GM19438 (cell line): ENCODE measurements around the gene FOXF2.

Experiments
- ATAC-seq: cut with Tn5 transposase; IDR thresholded peaks from one replicate; pipeline ENCODE4 v1.9.1; 2021; ENCODE audit warnings: low read depth; ENCODE audit not compliant: unreplicated experiment

FOXF2 gene

GRCh38 chr6:1378065-1379016 is 11.0 kb upstream of the FOXF2 start:
- ATAC-seq = no peak

- no peak for ATAC-seq
Observed at GRCh38 chr6:1379017-1379787, 10.2 kb upstream of the FOXF2 start.

GRCh38 chr6:1379788-1380147 is 9.6 kb upstream of the FOXF2 start:
- ATAC-seq = no peak

- no peak for ATAC-seq
Observed at GRCh38 chr6:1380625-1381427, 8.6 kb upstream of the FOXF2 start.

GRCh38 chr6:1381481-1382330 is 7.7 kb upstream of the FOXF2 start:
- ATAC-seq = no peak

GRCh38 chr6:1382331-1382882 is 7.0 kb upstream of the FOXF2 start:
- ATAC-seq = no peak

GRCh38 chr6:1382883-1383728 is 6.3 kb upstream of the FOXF2 start:
- no peak for ATAC-seq

- no peak for ATAC-seq
Observed at GRCh38 chr6:1383729-1384548, 5.4 kb upstream of the FOXF2 start.

GRCh38 chr6:1384549-1385128 is 4.7 kb upstream of the FOXF2 start:
- ATAC-seq = no peak

- no peak for ATAC-seq
Observed at GRCh38 chr6:1385129-1386037, 4.0 kb upstream of the FOXF2 start.

GRCh38 chr6:1386038-1386709 is 3.2 kb upstream of the FOXF2 start:
- no peak for ATAC-seq

- no peak for ATAC-seq
Observed at GRCh38 chr6:1387538-1387875, 1.9 kb upstream of the FOXF2 start.

GRCh38 chr6:1387876-1388629 is 1.3 kb upstream of the FOXF2 start:
- ATAC-seq = no peak

- no peak for ATAC-seq
Observed at GRCh38 chr6:1388630-1389368, 577 bp upstream of the FOXF2 start.
